ENCODE results near the gene PHC2.

Gene PHC2

GRCh38 chr1:33286451-33287185, 144.3 kb downstream of the PHC2 start:
- no peak for DNase-seq

GRCh38 chr1:33284049-33284448, 146.8 kb downstream of the PHC2 start:
- DNase-seq, result no peak

- DNase-seq, result no peak
Measured at GRCh38 chr1:33282791-33283190, 148.1 kb downstream of the PHC2 start.

GRCh38 chr1:33281554-33282303, 149.2 kb downstream of the PHC2 start:
- no peak for DNase-seq

GRCh38 chr1:33280091-33280661, 150.7 kb downstream of the PHC2 start:
- DNase-seq, result no peak

- no peak for DNase-seq
Measured at GRCh38 chr1:33277488-33278084, 153.3 kb downstream of the PHC2 start.

DNA sequence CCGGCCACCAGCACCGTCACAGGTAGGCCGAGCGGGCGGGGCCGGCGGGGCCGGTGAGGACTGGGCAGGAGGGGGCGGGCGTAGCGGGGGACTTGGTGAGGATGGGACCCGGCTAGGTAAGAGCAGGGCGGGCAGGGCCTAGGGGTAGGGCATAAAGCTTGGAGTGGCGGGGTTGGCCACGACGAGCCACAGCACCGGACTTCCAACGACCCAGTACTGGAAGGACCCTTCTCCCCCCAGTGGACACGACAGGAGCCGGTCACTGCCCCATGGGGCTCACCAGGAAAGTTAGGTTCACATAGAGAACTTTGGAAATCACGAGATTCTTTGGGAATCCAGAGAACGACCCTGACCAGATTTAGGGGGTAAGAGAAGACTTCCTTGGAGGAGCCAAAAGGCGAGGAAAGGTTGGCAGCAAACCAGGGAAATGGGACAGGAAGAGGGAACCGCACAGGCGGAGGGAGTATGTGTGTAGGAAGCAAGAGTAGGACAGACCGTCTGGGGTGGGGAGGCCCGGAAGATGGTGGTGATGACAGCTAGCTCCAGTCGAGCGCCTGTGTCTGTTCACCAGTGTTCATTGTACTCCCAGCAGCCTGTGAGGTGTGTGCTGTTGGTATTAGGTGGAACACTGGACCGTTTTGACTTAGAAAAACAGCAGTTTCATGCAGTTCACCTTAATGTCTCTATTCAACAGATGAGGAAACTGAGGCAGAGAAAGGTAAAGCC, 154.2 kb downstream of the PHC2 start:
- no peak for DNase-seq

- no peak for DNase-seq
Measured at GRCh38 chr1:33275706-33276572, 155.0 kb downstream of the PHC2 start.

DNA sequence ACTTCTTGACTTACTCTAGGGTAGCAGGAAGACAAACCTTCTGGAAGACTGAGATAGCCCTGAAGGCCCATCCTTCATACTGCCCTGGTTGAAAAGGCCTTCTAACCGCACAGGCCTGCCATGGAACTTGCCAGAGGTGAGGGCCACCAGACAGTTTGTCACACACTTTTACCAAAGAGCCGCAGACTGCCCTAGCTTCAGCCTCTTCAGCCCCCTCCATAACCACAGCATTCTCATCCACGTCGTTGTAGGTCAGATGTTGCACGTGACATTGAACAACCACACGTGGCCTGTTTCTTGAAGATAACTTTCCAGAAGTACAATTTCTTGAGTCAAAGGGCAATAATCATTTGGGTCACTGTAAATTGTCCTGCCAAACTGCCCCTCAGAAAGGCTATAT, 155.7 kb downstream of the PHC2 start:
- DNase-seq, result no peak

DNA sequence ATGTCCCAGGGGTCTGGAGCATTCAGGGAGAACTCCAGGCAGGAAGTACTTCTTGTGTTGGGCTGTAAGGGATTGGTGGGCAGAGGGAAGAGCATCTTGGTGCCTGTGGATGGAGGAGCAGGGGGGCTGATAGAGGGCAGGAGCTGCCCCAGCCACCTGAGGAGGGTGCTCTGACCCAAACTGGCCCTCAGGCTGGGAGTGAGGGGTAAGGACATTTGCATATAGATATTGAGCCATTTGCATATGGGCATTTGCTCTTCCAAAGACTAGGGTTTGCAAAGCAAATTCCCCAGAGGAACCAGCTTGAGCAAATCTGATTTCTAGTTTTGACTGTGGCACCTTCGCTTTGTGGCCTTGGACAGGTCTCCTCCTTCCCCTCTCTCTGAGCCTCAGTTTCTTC, 156.4 kb downstream of the PHC2 start:
- DNase-seq, result no peak

DNA sequence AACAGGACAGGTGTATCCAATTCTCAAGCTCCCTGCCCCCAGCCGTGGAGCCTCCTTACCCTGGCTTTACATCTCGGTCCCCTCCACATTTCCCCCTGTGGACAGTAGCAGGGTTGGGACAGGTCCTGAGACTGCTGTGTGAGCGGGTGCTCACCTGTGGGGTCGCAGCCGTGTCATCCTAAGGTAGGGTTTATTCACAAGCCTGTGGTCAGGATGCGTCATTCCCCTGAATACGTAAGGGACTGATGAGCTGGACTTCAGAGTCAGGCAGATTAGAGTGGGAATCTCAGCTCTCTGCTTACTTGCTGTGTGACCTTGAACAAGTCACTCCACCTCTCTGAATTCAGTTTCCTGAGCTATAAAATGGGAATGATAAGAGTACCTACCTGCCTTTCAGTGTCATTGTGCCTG, 156.9 kb downstream of the PHC2 start:
- DNase-seq, result no peak
